PFSK-1 (cell line): ENCODE data around the gene TIAM1.

Source experiments
- FOXP2 ChIP-seq: optimal IDR thresholded peaks from 2 replicates; pipeline ENCODE3; 2011; ENCODE audit warnings: borderline replicate concordance, control low read depth, inconsistent platforms; ENCODE audit not compliant: insufficient read depth; ENCODE audit errors: extremely low read length, extremely low read depth
- POLR2AphosphoS5 ChIP-seq: IDR thresholded peaks from 2 replicates; pipeline ENCODE4 v1.6.1; 2012; ENCODE audit warnings: low read depth, mild to moderate bottlenecking, control low read depth, low read length, moderate library complexity
- REST ChIP-seq, 2 experiments: IDR thresholded peaks; 2 replicates each; pipeline versions ENCODE4 v1.6.1 to v1.8.0; 2011 to 2012; ENCODE audit warnings: low read depth in 2 of 2, low read length in 2 of 2, control low read depth in 1 of 2, inconsistent platforms in 1 of 2, mild to moderate bottlenecking in 1 of 2, moderate library complexity in 1 of 2; ENCODE audit not compliant: insufficient read depth in 1 of 2
- SIN3A ChIP-seq: IDR thresholded peaks from 2 replicates; pipeline ENCODE4 v1.6.1; 2012; ENCODE audit warnings: mild to moderate bottlenecking, low read length, moderate library complexity, borderline replicate concordance; ENCODE audit not compliant: insufficient read depth
- TAF1 ChIP-seq: IDR thresholded peaks from 2 replicates; pipeline ENCODE4 v1.6.1; 2012; ENCODE audit warnings: low read length, control low read depth, borderline replicate concordance; ENCODE audit not compliant: insufficient read depth

The TIAM1 gene

GRCh38 chr21:31136891-31137290, 207.2 kb downstream of the TIAM1 start:
- TF ChIP-seq POLR2AphosphoS5 (no peak), SIN3A (no peak), FOXP2 (peak; percentile 66)

- TF ChIP-seq SIN3A = no peak
- TF ChIP-seq POLR2AphosphoS5 = no peak
- no peak for TF ChIP-seq FOXP2
- no peak for TF ChIP-seq REST (IDR thresholded peaks at IDR 0.05; ENCODE audit: insufficient read depth in 1 of 2, low read depth in 2 of 2, low read length in 2 of 2)
- TF ChIP-seq TAF1 = no peak
These were observed 208.4 kb downstream of the TIAM1 start for GRCh38 chr21:31135531-31136184.

GRCh38 chr21:31133243-31133830, 210.7 kb downstream of the TIAM1 start:
- TF ChIP-seq REST (IDR thresholded peaks at IDR 0.05; ENCODE audit: insufficient read depth in 1 of 2, low read depth in 2 of 2, low read length in 2 of 2) = no peak
- no peak for TF ChIP-seq FOXP2
- TF ChIP-seq SIN3A = no peak
- TF ChIP-seq POLR2AphosphoS5 = no peak
- no peak for TF ChIP-seq TAF1

GRCh38 chr21:31132574-31133242, 211.4 kb downstream of the TIAM1 start:
- TF ChIP-seq POLR2AphosphoS5 (no peak), FOXP2 (no peak), REST (IDR thresholded peaks at IDR 0.05; ENCODE audit: insufficient read depth in 1 of 2, low read depth in 2 of 2, low read length in 2 of 2) (no peak), SIN3A (no peak), TAF1 (no peak)

- TF ChIP-seq SIN3A (no peak), REST (IDR thresholded peaks at IDR 0.05; ENCODE audit: insufficient read depth in 1 of 2, low read depth in 2 of 2, low read length in 2 of 2) (no peak), FOXP2 (no peak)
These were observed 213.2 kb downstream of the TIAM1 start for GRCh38 chr21:31130821-31131220.
